Activated CD4-positive, alpha-beta T cell treated with anti-CD3 and anti-CD28 coated beads for 24 hours (primary cell): Measurements from ENCODE around the gene C1orf216.
"Not testable (repeated sequence)": the region's sequence is repeated elsewhere in the genome, so short reads cannot be mapped to it uniquely, and the experiment has no call there.

Experiments
- DNase-seq, 2 donors: peaks; one replicate each; pipeline ENCODE4 v3.0.0-alpha.2; 2020; ENCODE audit warnings: low read depth in 2 of 2

The C1orf216 gene

GRCh38 chr1:35718492-35719336 is at the start of gene C1orf216:
TSS of gene C1orf216 (minus strand) at chr1:35718884. CDS start at chr1:35716321, 2,563 bp downstream.
- peak; percentile 63 to 69 for DNase-seq

- no peak for DNase-seq
These were observed 45.6 kb upstream of the C1orf216 start for GRCh38 chr1:35764283-35764682.

- DNase-seq: no peak
These were observed 44.5 kb upstream of the C1orf216 start for GRCh38 chr1:35763201-35763600.

- no peak for DNase-seq
These were observed 43.5 kb upstream of the C1orf216 start for GRCh38 chr1:35762141-35762540.

GRCh38 chr1:35756064-35756463 is 37.4 kb upstream of the C1orf216 start:
- no peak for DNase-seq

- DNase-seq: no peak
These were observed 35.1 kb upstream of the C1orf216 start for GRCh38 chr1:35753626-35754260.

- no peak for DNase-seq
These were observed 29.6 kb upstream of the C1orf216 start for GRCh38 chr1:35748326-35748725.

- no peak for DNase-seq
These were observed 26.5 kb upstream of the C1orf216 start for GRCh38 chr1:35745124-35745730.

GRCh38 chr1:35737120-35737519 is 18.4 kb upstream of the C1orf216 start:
- no peak for DNase-seq

- DNase-seq: no peak
These were observed 8.9 kb upstream of the C1orf216 start for GRCh38 chr1:35727434-35728040.

GRCh38 chr1:35726450-35727433 is 8.1 kb upstream of the C1orf216 start:
- peak in 1 of 2 donors; percentile 29 for DNase-seq

- DNase-seq: no peak
These were observed 6.9 kb upstream of the C1orf216 start for GRCh38 chr1:35725596-35725995.

- no peak for DNase-seq
These were observed 690 bp downstream of the C1orf216 start for GRCh38 chr1:35717911-35718476.

GRCh38 chr1:35715568-35716002 is 3.1 kb downstream of the C1orf216 start:
- DNase-seq: peak; percentile 71 to 80

GRCh38 chr1:35714921-35715567 is 3.6 kb downstream of the C1orf216 start:
- no peak for DNase-seq

- DNase-seq: not testable (repeated sequence)
These were observed 7.6 kb downstream of the C1orf216 start for GRCh38 chr1:35711098-35711497.

GRCh38 chr1:35708952-35709351 is 9.7 kb downstream of the C1orf216 start:
- no peak for DNase-seq

- DNase-seq: no peak
These were observed 10.2 kb downstream of the C1orf216 start for GRCh38 chr1:35708441-35708921.

- DNase-seq: no peak
These were observed 10.9 kb downstream of the C1orf216 start for GRCh38 chr1:35707601-35708440.
